Hematopoietic multipotent progenitor cell treated with erythropoietin and hydrocortisone succinate and interleukin-3 and kit ligand, for 15 days (in vitro differentiated cells): Measurements from ENCODE around the gene KRT13.
"Not testable (repeated sequence)": the region's sequence is repeated elsewhere in the genome, so short reads cannot be mapped to it uniquely, and the experiment has no call there.

Experiments used
- DNase-seq: peaks from one replicate; pipeline ENCODE4 v3.0.0-alpha.2; 2015; ENCODE audit warnings: low spot score

KRT13 gene

GRCh38 chr17:41505007-41505808, at the start of gene KRT13:
KRT13 (minus strand) TSS chr17:41505612; CDS start chr17:41505550, 62 bp downstream.
- DNase-seq: no peak

GRCh38 chr17:41553987-41554680, 48.7 kb upstream of the KRT13 start:
- DNase-seq: no peak

- no peak for DNase-seq
Measured at GRCh38 chr17:41553176-41553575, 47.8 kb upstream of the KRT13 start.

- no peak for DNase-seq
Measured at GRCh38 chr17:41552455-41552854, 47.0 kb upstream of the KRT13 start.

- no peak for DNase-seq
Measured at GRCh38 chr17:41551365-41551764, 46.0 kb upstream of the KRT13 start.

- peak; percentile 34 for DNase-seq
Measured at GRCh38 chr17:41549596-41550039, 44.2 kb upstream of the KRT13 start.

GRCh38 chr17:41548844-41549595, 43.6 kb upstream of the KRT13 start:
- peak; percentile 77 for DNase-seq

- no peak for DNase-seq
Measured at GRCh38 chr17:41547921-41548843, 42.8 kb upstream of the KRT13 start.

- no peak for DNase-seq
Measured at GRCh38 chr17:41547378-41547841, 42.0 kb upstream of the KRT13 start.

- no peak for DNase-seq
Measured at GRCh38 chr17:41546819-41547218, 41.4 kb upstream of the KRT13 start.

GRCh38 chr17:41545829-41546410, 40.5 kb upstream of the KRT13 start:
- no peak for DNase-seq

- no peak for DNase-seq
Measured at GRCh38 chr17:41544935-41545334, 39.5 kb upstream of the KRT13 start.

GRCh38 chr17:41544491-41544892, 39.1 kb upstream of the KRT13 start:
- DNase-seq: no peak

GRCh38 chr17:41542786-41543185, 37.4 kb upstream of the KRT13 start:
- not testable (repeated sequence) for DNase-seq

GRCh38 chr17:41542357-41542756, 36.9 kb upstream of the KRT13 start:
- DNase-seq: no peak

- DNase-seq: no peak
Measured at GRCh38 chr17:41540921-41541625, 35.7 kb upstream of the KRT13 start.

- no peak for DNase-seq
Measured at GRCh38 chr17:41539979-41540701, 34.7 kb upstream of the KRT13 start.

- DNase-seq: no peak
Measured at GRCh38 chr17:41539071-41539492, 33.7 kb upstream of the KRT13 start.

- DNase-seq: no peak
Measured at GRCh38 chr17:41538565-41538991, 33.2 kb upstream of the KRT13 start.

- no peak for DNase-seq
Measured at GRCh38 chr17:41537990-41538389, 32.6 kb upstream of the KRT13 start.
